Measurements from ENCODE around the gene TGM1. TPM values are rescaled to one million over a fixed set of nuclear protein-coding genes. Genes with fewer than 3 reads are reported as not detected.
"Not testable (repeated sequence)": the region's sequence is repeated elsewhere in the genome, so short reads cannot be mapped to it uniquely, and the experiment has no call there.

The TGM1 gene
- total RNA-seq, 1 donor from 2014 or later: 3.0 TPM

GRCh38 chr14:24207104-24207551, 55.8 kb downstream of the TGM1 start:
- no peak for DNase-seq (ENCODE audit: low spot score)

- DNase-seq (ENCODE audit: low spot score): no peak
Observed at GRCh38 chr14:24206260-24207103, 56.5 kb downstream of the TGM1 start.

- DNase-seq (ENCODE audit: low spot score): no peak
Observed at GRCh38 chr14:24204163-24205146, 58.5 kb downstream of the TGM1 start.

GRCh38 chr14:24203249-24203886, 59.6 kb downstream of the TGM1 start:
- not testable (repeated sequence) for DNase-seq (ENCODE audit: low spot score)

GRCh38 chr14:24202538-24202937, 60.4 kb downstream of the TGM1 start:
- not testable (repeated sequence) for DNase-seq (ENCODE audit: low spot score)

Other genes starting within 250 kb of the TGM1 start
- gene CARMIL3, start 211.2 kb downstream of the TGM1 start, total RNA-seq: 1.6 TPM
- gene CPNE6, start 191.6 kb downstream of the TGM1 start, total RNA-seq: 2.2 TPM
- 28.9 TPM for gene PCK2, start 168.9 kb downstream of the TGM1 start, total RNA-seq
- 91.8 TPM for gene DCAF11, start 148.4 kb downstream of the TGM1 start, total RNA-seq
- 2.8 TPM for gene NRL, start 148.2 kb downstream of the TGM1 start, total RNA-seq
- gene FITM1, start 132.5 kb downstream of the TGM1 start, total RNA-seq: 0.81 TPM
- gene PSME1, start 127.0 kb downstream of the TGM1 start, total RNA-seq: 161 TPM
- gene EMC9, start 121.6 kb downstream of the TGM1 start, total RNA-seq: 24.0 TPM
- gene PSME2, start 116.6 kb downstream of the TGM1 start, total RNA-seq: 106 TPM
- 60.7 TPM for gene RNF31, start 115.7 kb downstream of the TGM1 start, total RNA-seq
- 148 TPM for gene IRF9, start 101.9 kb downstream of the TGM1 start, total RNA-seq
- gene REC8, start 91.1 kb downstream of the TGM1 start, total RNA-seq: 208 TPM
- 23.0 TPM for gene IPO4, start 74.4 kb downstream of the TGM1 start, total RNA-seq
- 94.1 TPM for gene TM9SF1, start 67.7 kb downstream of the TGM1 start, total RNA-seq
- 0.40 TPM for gene TSSK4, start 57.5 kb downstream of the TGM1 start, total RNA-seq
- 53.0 TPM for gene CHMP4A, start 49.7 kb downstream of the TGM1 start, total RNA-seq
- 20.3 TPM for gene MDP1, start 47.1 kb downstream of the TGM1 start, total RNA-seq
- 121 TPM for gene NEDD8, start 30.8 kb downstream of the TGM1 start, total RNA-seq
- gene GMPR2, start 30.2 kb downstream of the TGM1 start, total RNA-seq: 91.6 TPM
- gene TINF2, start 20.6 kb downstream of the TGM1 start, total RNA-seq: 61.8 TPM
- 36.0 TPM for gene RABGGTA, start 8.4 kb upstream of the TGM1 start, total RNA-seq
- 39.2 TPM for gene DHRS1, start 36.6 kb upstream of the TGM1 start, total RNA-seq
- 24.7 TPM for gene NOP9, start 36.7 kb upstream of the TGM1 start, total RNA-seq
- 25.6 TPM for gene CIDEB, start 44.8 kb upstream of the TGM1 start, total RNA-seq
- 6.1 TPM for gene LTB4R2, start 47.0 kb upstream of the TGM1 start, total RNA-seq
- 6.5 TPM for gene LTB4R, start 48.3 kb upstream of the TGM1 start, total RNA-seq
- gene ADCY4, start 71.9 kb upstream of the TGM1 start, total RNA-seq: 29.0 TPM
- 56.5 TPM for gene RIPK3, start 76.8 kb upstream of the TGM1 start, total RNA-seq
- 148 TPM for gene NFATC4, start 105.0 kb upstream of the TGM1 start, total RNA-seq
- gene NYNRIN, start 135.8 kb upstream of the TGM1 start, total RNA-seq: 30.6 TPM
- gene CBLN3, start 166.5 kb upstream of the TGM1 start, total RNA-seq: 14.0 TPM
- 93.4 TPM for gene KHNYN, start 166.8 kb upstream of the TGM1 start, total RNA-seq
- 64.8 TPM for gene SDR39U1, start 179.6 kb upstream of the TGM1 start, total RNA-seq
- 0.29 TPM for gene CMA1, start 245.1 kb upstream of the TGM1 start, total RNA-seq